GM19351 (cell line): Measurements from ENCODE around the gene RELB.
A peak's percentile ranks its signal among the peaks of the same experiment; 100 is the strongest.

Experiments
- ATAC-seq: cut with Tn5 transposase; IDR thresholded peaks from one replicate; pipeline ENCODE4 v1.9.1; 2021; ENCODE audit warnings: mild to moderate bottlenecking, moderate library complexity; ENCODE audit not compliant: unreplicated experiment

RELB gene

GRCh38 chr19:45019187-45019586 is 17.9 kb downstream of the RELB start:
- ATAC-seq, result no peak

GRCh38 chr19:45020071-45020470 is 18.8 kb downstream of the RELB start:
- ATAC-seq, result no peak

GRCh38 chr19:45021971-45022370 is 20.7 kb downstream of the RELB start:
- no peak for ATAC-seq

GRCh38 chr19:45023048-45023447 is 21.8 kb downstream of the RELB start:
- ATAC-seq, result no peak

GRCh38 chr19:45025264-45025663 is 24.0 kb downstream of the RELB start:
- no peak for ATAC-seq

- ATAC-seq, result no peak
These were observed 26.1 kb downstream of the RELB start for GRCh38 chr19:45027371-45027770.

GRCh38 chr19:45030825-45031224 is 29.6 kb downstream of the RELB start:
- no peak for ATAC-seq

- ATAC-seq, result no peak
These were observed 31.2 kb downstream of the RELB start for GRCh38 chr19:45032421-45032820.

GRCh38 chr19:45035755-45036154 is 34.5 kb downstream of the RELB start:
- no peak for ATAC-seq

GRCh38 chr19:45037393-45038169 is 36.3 kb downstream of the RELB start:
- no peak for ATAC-seq

GRCh38 chr19:45038931-45039893 is 37.9 kb downstream of the RELB start, which contains the start of gene CLASRP:
TSS of gene CLASRP (plus strand) at chr19:45039045. CDS start at chr19:45040213, 1,168 bp downstream.
- ATAC-seq, result peak; percentile 88

GRCh38 chr19:45040059-45040771 is 39.0 kb downstream of the RELB start:
- no peak for ATAC-seq

- ATAC-seq, result no peak
These were observed 39.9 kb downstream of the RELB start for GRCh38 chr19:45041125-45041524.

- ATAC-seq, result no peak
These were observed 44.5 kb downstream of the RELB start for GRCh38 chr19:45045671-45046353.

GRCh38 chr19:45046355-45046754 is 45.1 kb downstream of the RELB start:
- no peak for ATAC-seq

- ATAC-seq, result peak; percentile 56
These were observed 46.0 kb downstream of the RELB start for GRCh38 chr19:45047188-45047797.

GRCh38 chr19:45049073-45049736 is 47.9 kb downstream of the RELB start:
- no peak for ATAC-seq

GRCh38 chr19:45050036-45050435 is 48.8 kb downstream of the RELB start:
- ATAC-seq, result no peak

- ATAC-seq, result peak; percentile 49
These were observed 50.8 kb downstream of the RELB start for GRCh38 chr19:45051929-45052579.
